ENCODE measurements around the gene TMEM132D.

- TF ChIP-seq CTCF (IDR thresholded peaks at IDR 0.05; ENCODE audit: insufficient read depth, low read depth, low read length) (no peak), EZH2 (IDR thresholded peaks at IDR 0.05; ENCODE audit: insufficient read depth, low read length) (no peak)
Measured at GRCh38 chr12:129706716-129707115, 197.1 kb downstream of the TMEM132D start.

All from astrocyte (in vitro differentiated cells and primary cell).